NAMALWA (cell line): ENCODE measurements around the gene RIPOR2.

ENCODE experiments used
- DNase-seq: peaks from one replicate; pipeline ENCODE4 v3.0.0-alpha.2; 2015; ENCODE audit warnings: low spot score

RIPOR2 gene

DNA sequence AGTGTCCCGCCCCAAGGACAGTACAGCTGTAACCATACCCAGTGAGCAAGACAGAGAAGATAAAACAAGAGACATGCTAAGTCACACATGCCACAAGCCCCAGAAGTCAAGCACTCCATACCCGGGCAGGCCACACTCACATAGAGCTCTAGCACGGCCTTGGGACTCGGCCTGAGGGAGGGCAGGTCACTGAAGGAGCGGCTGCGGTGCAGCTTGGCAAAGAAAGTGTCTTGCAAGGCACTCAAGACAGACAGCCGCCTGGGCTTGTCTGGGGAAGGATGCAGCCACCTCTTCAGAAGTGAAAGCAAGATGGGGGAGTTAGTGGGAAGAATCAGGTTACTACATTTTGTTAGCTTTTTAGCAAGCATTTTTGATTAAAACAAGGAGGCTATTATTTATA is 88.4 kb downstream of the RIPOR2 start:
- DNase-seq = no peak

DNA sequence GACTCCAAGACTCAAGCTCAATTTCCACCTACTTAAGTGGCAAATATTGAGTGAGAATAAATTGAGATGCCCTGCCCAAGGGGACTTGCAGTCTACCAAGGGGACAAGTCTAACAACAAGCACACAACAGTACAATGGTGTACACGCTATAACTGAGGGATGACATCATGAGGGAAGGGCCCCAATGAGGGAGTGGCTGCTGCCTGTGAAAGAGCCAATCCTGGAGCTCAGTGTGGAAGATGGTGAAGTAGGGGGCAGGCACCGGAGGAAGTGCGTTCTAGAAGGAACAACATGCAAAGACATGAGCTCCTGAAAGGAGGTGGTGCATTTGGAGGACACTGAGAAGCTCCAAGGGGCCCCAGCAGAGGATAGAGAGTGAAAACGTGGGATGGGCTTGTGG is 90.2 kb downstream of the RIPOR2 start:
- no peak for DNase-seq

- DNase-seq = no peak
Measured at GRCh38 chr6:24844903-24845302, 90.9 kb downstream of the RIPOR2 start.

GRCh38 chr6:24844061-24844460 is 91.7 kb downstream of the RIPOR2 start:
- DNase-seq = no peak

DNA sequence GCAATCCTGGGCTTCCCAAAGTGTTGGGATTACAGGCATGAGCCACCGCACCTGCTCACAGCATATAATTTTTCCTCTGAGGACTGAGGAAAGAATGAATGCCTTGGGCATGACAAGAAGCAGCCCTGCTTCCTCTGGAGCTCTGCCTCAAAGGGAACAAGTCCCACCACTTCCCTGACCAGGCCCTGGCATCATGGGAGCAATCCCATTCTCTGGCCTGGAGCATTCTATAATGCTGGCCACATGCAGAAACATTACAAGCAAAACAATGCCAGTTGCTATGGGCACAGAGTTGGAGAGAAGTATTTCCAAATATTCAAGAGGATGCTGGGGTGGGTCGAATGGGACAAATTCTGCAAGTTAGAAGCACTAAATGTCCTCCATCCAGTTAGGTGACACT is 95.6 kb downstream of the RIPOR2 start:
- DNase-seq = no peak

DNA sequence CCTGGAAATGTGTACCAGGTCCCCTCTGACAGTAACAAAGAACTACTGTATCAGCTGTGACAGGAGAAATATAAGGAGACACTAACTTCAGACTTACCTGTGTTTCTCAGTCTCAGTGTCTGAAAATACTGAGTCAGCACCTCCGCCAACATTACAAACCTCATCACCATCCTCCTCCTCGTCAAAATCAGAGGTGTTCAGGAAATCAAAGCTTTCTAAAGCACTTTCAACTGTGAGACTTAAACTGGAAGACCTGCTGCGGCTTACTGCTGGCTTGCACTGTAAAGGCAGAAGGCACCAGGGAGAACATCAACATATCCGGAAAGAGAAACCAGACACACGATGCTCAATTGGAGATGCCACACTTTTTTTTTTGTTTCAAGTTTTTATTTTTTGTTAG is 96.8 kb downstream of the RIPOR2 start:
- no peak for DNase-seq

GRCh38 chr6:24838081-24838480 is 97.7 kb downstream of the RIPOR2 start:
- DNase-seq = no peak

DNA sequence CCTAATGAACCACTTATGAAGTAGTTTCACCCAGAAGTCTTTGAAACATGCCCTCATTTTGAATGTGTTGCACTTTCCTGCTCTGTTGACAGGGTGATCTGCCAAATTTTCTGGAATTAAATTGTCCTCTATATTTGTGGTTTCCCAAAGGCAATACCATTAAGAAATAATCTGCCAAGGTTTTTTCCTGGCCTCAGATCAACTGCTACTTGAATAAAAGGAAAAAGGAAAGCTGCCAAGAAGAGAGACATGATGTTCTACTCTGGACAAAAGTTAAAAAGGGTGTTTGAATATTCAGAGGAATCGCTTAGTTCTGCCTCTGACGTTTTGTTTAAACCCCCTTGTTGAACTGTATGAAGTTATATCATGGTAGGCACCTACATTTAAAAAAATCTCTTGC is 99.7 kb downstream of the RIPOR2 start:
- no peak for DNase-seq

DNA sequence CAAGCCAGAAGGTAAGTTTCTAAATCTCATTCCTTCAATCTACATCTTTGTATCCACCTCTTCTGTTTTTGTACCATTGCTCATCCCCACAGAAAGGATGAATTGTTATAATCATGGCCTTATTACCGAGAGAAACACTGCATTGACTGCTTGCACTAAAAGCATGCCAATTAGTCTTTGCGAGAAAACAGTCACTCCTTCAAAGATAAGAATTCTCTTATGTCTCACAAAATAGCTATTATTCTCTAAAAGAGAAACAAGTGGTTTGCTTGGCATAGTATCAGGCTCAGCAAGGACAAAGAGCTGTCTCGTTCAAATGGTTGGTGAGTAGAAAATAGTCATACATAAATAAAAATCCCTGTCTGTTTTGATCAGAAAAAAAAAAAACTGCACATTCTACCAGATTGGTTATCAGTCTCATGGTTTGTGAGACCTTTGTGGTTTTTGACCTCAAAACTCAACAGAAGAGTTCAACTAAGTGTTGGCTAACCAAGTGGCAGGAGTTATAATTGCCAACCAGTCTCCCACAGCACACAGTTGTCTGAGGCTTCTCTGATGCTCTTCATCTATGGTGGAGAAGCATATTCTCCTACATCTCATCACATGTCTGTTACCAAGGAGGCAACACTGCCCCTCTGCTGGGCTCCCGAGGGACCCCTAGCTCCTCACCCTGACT is 101.9 kb downstream of the RIPOR2 start:
- DNase-seq = no peak

DNA sequence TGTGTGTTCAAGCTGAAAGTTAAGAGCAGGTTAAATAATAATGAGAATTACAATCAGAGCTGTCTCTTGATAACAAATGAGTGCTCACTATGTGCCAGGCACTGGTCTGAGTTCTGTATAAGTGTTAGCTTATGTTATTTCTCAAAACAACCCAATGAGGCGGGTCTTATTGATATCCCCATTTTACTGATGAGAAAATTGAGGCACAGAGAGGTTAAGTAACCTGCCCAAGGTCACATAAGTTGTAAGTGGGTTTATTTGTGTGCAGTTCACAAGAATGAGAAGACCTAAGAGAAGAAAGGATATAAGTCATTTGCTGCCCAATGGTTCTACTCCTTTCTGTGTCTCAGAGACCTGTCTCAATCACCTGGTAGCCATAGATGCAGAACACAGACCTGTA is 103.0 kb downstream of the RIPOR2 start:
- no peak for DNase-seq

GRCh38 chr6:24831771-24832716 is 103.7 kb downstream of the RIPOR2 start:
- no peak for DNase-seq

DNA sequence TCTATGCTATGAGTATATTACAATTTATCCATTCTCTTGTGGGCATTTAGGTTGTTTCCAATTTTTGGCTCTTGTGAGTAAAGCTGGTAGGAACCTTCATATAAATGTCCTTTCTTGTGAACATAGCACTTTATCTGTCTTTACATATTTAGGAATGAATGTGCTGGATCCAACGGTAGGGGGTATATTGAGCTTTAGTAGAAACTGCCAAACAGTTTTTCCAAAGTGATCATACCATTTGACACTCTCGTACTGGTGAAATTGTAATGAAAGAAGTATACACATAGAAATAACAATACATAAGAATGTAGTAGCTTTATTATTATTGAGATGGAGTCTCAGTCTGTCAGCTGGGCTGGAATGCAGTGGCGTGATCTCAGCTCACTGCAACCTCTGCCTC is 106.1 kb downstream of the RIPOR2 start:
- no peak for DNase-seq

DNA sequence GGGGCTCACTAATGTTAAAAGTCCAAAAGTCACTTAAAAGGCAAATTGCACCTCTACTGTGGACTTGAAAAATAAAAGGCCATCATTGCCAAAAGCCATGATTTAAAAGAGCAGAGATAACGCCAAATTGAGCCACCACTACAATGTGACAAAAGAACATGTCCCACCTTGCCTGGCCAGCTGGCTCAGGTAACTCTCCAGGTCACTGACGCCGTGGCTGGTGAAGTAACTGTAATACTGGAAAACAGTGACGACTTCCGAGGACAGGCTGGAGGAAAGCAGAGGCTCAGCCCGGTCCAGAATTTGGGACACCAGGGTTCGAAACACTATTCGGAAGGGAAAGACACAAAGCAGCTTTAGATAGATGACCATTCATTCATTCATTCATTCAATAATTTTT is 107.8 kb downstream of the RIPOR2 start:
- DNase-seq = no peak

DNA sequence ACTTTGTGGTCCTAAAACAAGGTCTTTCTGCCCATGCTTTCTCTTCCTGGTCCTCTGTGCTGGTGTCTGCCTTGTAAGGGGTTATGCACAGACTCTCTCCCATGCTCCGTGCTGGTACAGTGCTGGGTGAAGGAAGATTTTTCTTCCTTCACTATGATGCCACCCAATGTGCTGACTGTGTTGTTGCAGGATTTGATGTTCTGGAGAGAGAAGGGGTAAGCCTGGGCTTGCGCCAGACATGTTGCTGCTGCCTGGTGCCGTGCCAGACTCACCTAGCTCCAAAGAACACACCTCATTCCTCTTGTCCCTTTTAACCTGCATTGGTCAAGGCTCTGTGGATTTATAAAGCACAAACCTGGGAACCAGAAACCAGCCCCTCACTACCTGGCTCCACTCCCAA is 108.6 kb downstream of the RIPOR2 start:
- DNase-seq = no peak

- no peak for DNase-seq
Measured at GRCh38 chr6:24825130-24825630, 110.6 kb downstream of the RIPOR2 start.

- no peak for DNase-seq
Measured at GRCh38 chr6:24824142-24824938, 111.4 kb downstream of the RIPOR2 start.

GRCh38 chr6:24823185-24823584 is 112.6 kb downstream of the RIPOR2 start:
- DNase-seq = no peak

- DNase-seq = no peak
Measured at GRCh38 chr6:24822696-24823095, 113.1 kb downstream of the RIPOR2 start.

GRCh38 chr6:24821860-24822444 is 113.8 kb downstream of the RIPOR2 start:
- no peak for DNase-seq

- no peak for DNase-seq
Measured at GRCh38 chr6:24818346-24818745, 117.4 kb downstream of the RIPOR2 start.

DNA sequence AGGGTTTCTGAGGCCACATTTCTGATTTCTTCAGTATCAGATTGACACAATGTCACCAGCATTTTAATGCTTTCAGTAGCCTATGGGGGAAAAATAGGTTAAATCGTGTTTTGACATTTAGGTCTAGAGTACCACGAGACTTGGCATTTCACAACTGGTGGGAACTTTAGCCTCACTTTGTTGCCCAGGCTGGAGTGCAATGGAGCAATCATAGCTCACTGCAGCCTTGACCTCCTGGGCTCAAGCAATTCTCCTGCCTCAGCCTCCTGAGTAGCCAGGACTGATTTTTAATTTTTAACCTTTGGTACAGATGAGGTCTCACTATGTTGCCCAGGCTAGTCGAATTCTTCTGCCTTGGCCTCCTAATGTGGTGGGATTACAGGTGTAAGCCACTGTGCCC is 126.0 kb downstream of the RIPOR2 start:
- no peak for DNase-seq

DNA sequence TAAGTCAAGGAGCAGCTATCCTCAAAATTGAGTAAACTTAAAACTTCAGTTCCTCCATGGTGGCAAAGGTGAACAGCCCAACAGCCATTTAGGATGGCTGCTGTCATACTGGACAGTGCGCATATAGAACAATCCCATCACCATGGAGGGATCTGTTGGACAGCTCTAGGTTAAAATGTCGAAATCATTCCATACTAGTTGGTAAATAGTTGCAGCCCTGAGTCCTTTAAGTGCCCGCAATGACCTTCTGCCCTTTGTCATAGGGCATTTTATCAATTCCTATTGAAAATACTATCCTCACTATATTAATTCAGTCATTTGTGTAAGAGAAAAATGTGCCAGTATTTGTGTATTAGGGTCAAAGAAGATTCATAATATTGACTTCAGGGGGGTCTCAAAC is 128.2 kb downstream of the RIPOR2 start:
- no peak for DNase-seq
